ENCODE results near the gene ADCY7. TPM values are rescaled to one million over a fixed set of nuclear protein-coding genes. Genes with fewer than 3 reads are reported as not detected.
A peak's percentile ranks its signal among the peaks of the same experiment; 100 is the strongest.

The ADCY7 gene
- total and polyA plus RNA-seq, 2 donors (not counting 1 experiment from before 2014, with no cell fraction given): 9.9 to 34.0 TPM

DNA sequence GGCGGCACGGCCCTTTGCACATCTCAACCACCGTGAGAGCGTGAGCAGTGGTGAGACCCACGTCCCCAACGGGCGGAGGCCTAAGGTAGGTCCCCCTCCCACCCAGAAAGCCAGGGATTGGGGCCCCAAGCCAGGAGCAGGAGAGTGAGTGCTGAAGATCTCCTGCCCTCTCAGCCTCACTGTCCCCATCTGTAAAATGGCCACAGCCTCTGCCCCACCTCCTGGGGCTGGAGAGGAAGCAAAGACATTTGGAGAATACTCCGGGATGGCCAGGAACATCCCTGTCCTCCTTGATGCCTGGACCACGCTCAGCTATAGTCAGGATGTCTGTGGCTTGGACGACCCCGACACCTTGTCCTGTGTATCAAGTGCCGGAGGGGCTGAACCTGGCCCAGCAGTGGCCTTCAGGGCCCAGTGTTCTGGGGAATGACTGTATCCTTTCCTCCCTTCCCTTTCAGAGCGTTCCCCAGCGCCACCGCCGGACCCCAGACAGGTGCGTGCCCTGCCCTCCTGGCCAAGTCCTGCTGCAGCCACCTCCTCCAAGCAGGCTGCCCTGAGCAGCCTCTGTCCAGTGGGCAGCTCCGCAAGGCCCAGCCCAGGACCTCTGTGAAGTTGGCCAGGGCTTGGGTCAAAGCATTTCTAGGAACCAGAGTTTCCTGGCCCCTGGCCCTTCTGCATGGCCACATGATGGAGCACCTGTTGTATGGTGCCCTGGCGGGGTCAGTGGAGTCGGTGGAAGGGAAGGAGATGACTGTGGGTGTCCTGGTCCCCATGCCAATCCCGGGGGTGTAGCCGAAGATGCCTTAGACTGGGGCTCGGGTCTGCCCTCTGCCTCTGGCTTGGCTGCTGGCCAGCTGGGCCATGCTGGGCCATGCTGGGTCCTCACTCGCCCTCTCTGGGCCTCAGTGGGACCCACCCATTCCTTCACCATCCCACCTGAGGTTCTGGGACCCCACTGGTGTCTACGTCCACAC, 38.4 kb downstream of the ADCY7 start:
- DNase-seq (ENCODE audit: low read depth in 2 of 2): no peak
- Histone ChIP-seq H3K36me3 (ENCODE audit: control insufficient read depth, insufficient read depth, low read length) (peaks cover 2% of the 10 kb centered on the region), H3K27ac (ENCODE audit: insufficient read depth, low read length) (peak overlapping the region; percentile 84)

GRCh38 chr16:50305441-50306061, 39.2 kb downstream of the ADCY7 start:
- H3K4me1 ChIP-seq (ENCODE audit: control insufficient read depth, extremely low read depth, insufficient read depth, low read length): peaks cover 19% of the 10 kb centered on the region
- no peak overlapping the region for H3K9ac ChIP-seq (ENCODE audit: insufficient read depth, low read length)
- no peak for TF ChIP-seq CTCF (conservative IDR thresholded peaks at IDR 0.05 in 1 of 2, IDR thresholded peaks at IDR 0.05 in 1 of 2; ENCODE audit: low read depth in 1 of 2, low read length in 2 of 2)
- no peak for TF ChIP-seq EZH2 (IDR thresholded peaks at IDR 0.05; ENCODE audit: low read length, missing control alignments)
- no peak overlapping the region for H3K4me3 ChIP-seq (replicated peaks in 1 of 4; ENCODE audit: control extremely low read depth in 1 of 4, insufficient read depth in 1 of 4, low read depth in 3 of 4, low read length in 4 of 4)
- DNase-seq (ENCODE audit: low read depth in 2 of 2): no peak
- H4K20me1 ChIP-seq (ENCODE audit: control insufficient read depth, extremely low read depth, insufficient read depth, low read length): no peaks in the 10 kb centered on the region
- no peak overlapping the region for H3K4me2 ChIP-seq (ENCODE audit: extremely low read depth, insufficient read depth, low read length)
- peaks cover 2% of the 10 kb centered on the region for H3K36me3 ChIP-seq (ENCODE audit: control insufficient read depth, insufficient read depth, low read length)
- no peak overlapping the region for H2AFZ ChIP-seq (ENCODE audit: low read length)
- no peak overlapping the region for H3K27ac ChIP-seq (ENCODE audit: insufficient read depth, low read length)
- H3K9me3 ChIP-seq (ENCODE audit: control insufficient read depth, insufficient read depth, low read depth, low read length): no peaks in the 10 kb centered on the region
- H3K79me2 ChIP-seq (ENCODE audit: control insufficient read depth, insufficient read depth, low read length): no peaks in the 10 kb centered on the region
- H3K27me3 ChIP-seq (ENCODE audit: control insufficient read depth, insufficient read depth, low read length): no peaks in the 10 kb centered on the region

More for the DNA sequence above, 38.4 kb downstream of the ADCY7 start:
- Histone ChIP-seq H3K4me1 (ENCODE audit: control insufficient read depth, extremely low read depth, insufficient read depth, low read length) (peaks cover 19% of the 10 kb centered on the region), H3K9me3 (ENCODE audit: control insufficient read depth, insufficient read depth, low read depth, low read length) (no peaks in the 10 kb centered on the region), H3K9ac (ENCODE audit: insufficient read depth, low read length) (peak overlapping the region; percentile 16), H3K4me3 (replicated peaks in 1 of 4; ENCODE audit: control extremely low read depth in 1 of 4, insufficient read depth in 1 of 4, low read depth in 3 of 4, low read length in 4 of 4) (no peak overlapping the region), H3K27me3 (ENCODE audit: control insufficient read depth, insufficient read depth, low read length) (no peaks in the 10 kb centered on the region), H3K4me2 (ENCODE audit: extremely low read depth, insufficient read depth, low read length) (no peak overlapping the region), H3K79me2 (ENCODE audit: control insufficient read depth, insufficient read depth, low read length) (no peaks in the 10 kb centered on the region), H2AFZ (ENCODE audit: low read length) (no peak overlapping the region), H4K20me1 (ENCODE audit: control insufficient read depth, extremely low read depth, insufficient read depth, low read length) (no peaks in the 10 kb centered on the region)
- TF ChIP-seq EZH2 (IDR thresholded peaks at IDR 0.05; ENCODE audit: low read length, missing control alignments) (no peak), CTCF (conservative IDR thresholded peaks at IDR 0.05 in 1 of 2, IDR thresholded peaks at IDR 0.05 in 1 of 2; ENCODE audit: low read depth in 1 of 2, low read length in 2 of 2) (no peak)

DNA sequence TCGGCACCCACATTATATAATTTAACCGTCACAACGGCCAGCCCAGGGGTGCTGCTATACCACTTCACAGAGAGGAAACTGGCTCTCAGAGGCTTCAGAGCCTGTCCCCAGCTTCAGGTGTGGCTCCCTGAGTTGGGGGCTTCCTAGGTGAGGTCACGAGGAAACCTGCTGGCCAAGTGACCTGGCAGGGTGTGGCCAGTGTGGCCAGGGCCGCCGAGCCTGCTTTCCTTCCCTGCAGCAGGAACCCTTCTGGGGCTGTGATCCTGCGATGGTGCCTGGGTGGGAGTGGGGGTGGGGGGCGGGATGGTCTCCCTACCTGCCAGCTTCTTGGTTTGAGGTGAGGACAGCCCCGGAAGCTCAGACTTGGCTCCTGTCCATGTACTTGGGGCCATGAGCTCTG, 39.9 kb downstream of the ADCY7 start:
- H3K4me3 ChIP-seq (replicated peaks in 1 of 4; ENCODE audit: control extremely low read depth in 1 of 4, insufficient read depth in 1 of 4, low read depth in 3 of 4, low read length in 4 of 4): no peak overlapping the region
- TF ChIP-seq EZH2 (IDR thresholded peaks at IDR 0.05; ENCODE audit: low read length, missing control alignments) (no peak), CTCF (conservative IDR thresholded peaks at IDR 0.05 in 1 of 2, IDR thresholded peaks at IDR 0.05 in 1 of 2; ENCODE audit: low read depth in 1 of 2, low read length in 2 of 2) (no peak)
- H3K4me2 ChIP-seq (ENCODE audit: extremely low read depth, insufficient read depth, low read length): no peak overlapping the region
- H3K27me3 ChIP-seq (ENCODE audit: control insufficient read depth, insufficient read depth, low read length): no peaks in the 10 kb centered on the region
- H2AFZ ChIP-seq (ENCODE audit: low read length): no peak overlapping the region
- peaks cover 19% of the 10 kb centered on the region for H3K4me1 ChIP-seq (ENCODE audit: control insufficient read depth, extremely low read depth, insufficient read depth, low read length)
- H3K36me3 ChIP-seq (ENCODE audit: control insufficient read depth, insufficient read depth, low read length): peaks cover 2% of the 10 kb centered on the region
- H3K27ac ChIP-seq (ENCODE audit: insufficient read depth, low read length): no peak overlapping the region
- no peak for DNase-seq (ENCODE audit: low read depth in 2 of 2)
- H4K20me1 ChIP-seq (ENCODE audit: control insufficient read depth, extremely low read depth, insufficient read depth, low read length): no peaks in the 10 kb centered on the region
- no peak overlapping the region for H3K9ac ChIP-seq (ENCODE audit: insufficient read depth, low read length)
- no peaks in the 10 kb centered on the region for H3K79me2 ChIP-seq (ENCODE audit: control insufficient read depth, insufficient read depth, low read length)
- H3K9me3 ChIP-seq (ENCODE audit: control insufficient read depth, insufficient read depth, low read depth, low read length): no peaks in the 10 kb centered on the region
